ENCODE data around the gene POLR1H. TPM values are rescaled to one million over a fixed set of nuclear protein-coding genes. Genes with fewer than 3 reads are reported as not detected.

Gene POLR1H
- total RNA-seq, 1 experiment from 2014 or later = 31.9 TPM

GRCh38 chr6:30060606-30061091 lies 416 bp upstream of the POLR1H start:
- peak overlapping the region; percentile 63 for H3K9ac ChIP-seq (ENCODE audit: extremely low read depth, insufficient read length, low read length)
- no peaks in the 10 kb centered on the region; a peak in 1 of 5 replicates for H3K9me3 Mint-ChIP-seq
- peak overlapping the region; percentile 30; the same call in 1 of the 2 replicates for H3K14ac ChIP-seq (ENCODE audit: insufficient read depth, low read length)
- peaks cover 16% of the 10 kb centered on the region for H3K23me2 ChIP-seq (ENCODE audit: insufficient read length, low read depth, low read length, poor library complexity, severe bottlenecking)
- peak overlapping the region; percentile 63 for H4K5ac ChIP-seq (ENCODE audit: insufficient read length, low read depth, low read length)
- H2AFZ ChIP-seq (ENCODE audit: low read length) = peak overlapping the region; percentile 12
- no peaks in the 10 kb centered on the region for H4K20me1 ChIP-seq (ENCODE audit: control insufficient read depth, insufficient read depth, insufficient read length)
- H3K79me1 ChIP-seq (ENCODE audit: insufficient read depth, low read depth, low read length, poor library complexity, severe bottlenecking) = no peaks in the 10 kb centered on the region
- peaks cover 8 to 16% of the 10 kb centered on the region in 2 experiments for H3K4me1 Mint-ChIP-seq
- no peak overlapping the region for H4K8ac ChIP-seq (replicated peaks; ENCODE audit: insufficient read length, low read depth, low read length)
- no peak overlapping the region for H2BK120ac ChIP-seq (ENCODE audit: low read depth, low read length, poor library complexity, severe bottlenecking)
- H3K27ac ChIP-seq (ENCODE audit: insufficient read length, low read depth, low read length) = no peak overlapping the region
- peak overlapping the region; percentile 76 to 98 (median 98) for H3K27ac Mint-ChIP-seq
- no peak overlapping the region; the same call in 1 of the 2 replicates for H3K4ac ChIP-seq (ENCODE audit: low read depth, low read length)
- no peak overlapping the region for H3T11ph ChIP-seq (ENCODE audit: low read length)
- H3K4me2 ChIP-seq (ENCODE audit: insufficient read depth, insufficient read length, low read length) = peak overlapping the region; percentile 86
- no peaks in the 10 kb centered on the region for H3K9me3 ChIP-seq (ENCODE audit: control insufficient read depth, low read depth, low read length)
- H3K79me2 ChIP-seq (ENCODE audit: insufficient read depth, low read length) = no peaks in the 10 kb centered on the region
- H2BK15ac ChIP-seq (ENCODE audit: low read depth, low read length) = no peak overlapping the region
- H3K56ac ChIP-seq (ENCODE audit: insufficient read length, low read depth, low read length) = no peak overlapping the region
- no peak overlapping the region for H3K23ac ChIP-seq (ENCODE audit: insufficient read length, low read depth, low read length)
- peak overlapping the region; percentile 95 to 97 for H3K4me3 Mint-ChIP-seq
- no peak overlapping the region for H2BK5ac ChIP-seq (ENCODE audit: insufficient read length, low read length)
- H2BK20ac ChIP-seq (ENCODE audit: low read depth, low read length, poor library complexity, severe bottlenecking) = no peak overlapping the region
- DNase-seq = no peak
- H3K27me3 ChIP-seq (ENCODE audit: insufficient read depth, low read length) = no peaks in the 10 kb centered on the region
- no peak overlapping the region for H2BK12ac ChIP-seq (ENCODE audit: insufficient read length, low read depth, low read length)
- TF ChIP-seq CTCF (conservative IDR thresholded peaks at IDR 0.05) = no peak
- 0 out of 2 replicates have a peak, but pooled peaks cover 4% of the 10 kb centered on the region for H3K4me1 ChIP-seq (ENCODE audit: insufficient read depth, low read length)
- no peak overlapping the region for H4K91ac ChIP-seq (ENCODE audit: insufficient read length, low read depth, low read length)
- peaks cover 1 to 10% (median 10%) of the 10 kb centered on the region in 3 experiments; a peak in 6 of 7 replicates for H3K36me3 Mint-ChIP-seq (ENCODE audit: insufficient read depth in 1 of 3, low read depth in 3 of 3)
- H3K18ac ChIP-seq (ENCODE audit: insufficient read length, low read depth, low read length) = peak overlapping the region; percentile 77
- no CpG with 5 or more reads among the region's 24 CpGs for WGBS (ENCODE audit: extremely low coverage, insufficient read length, low lambda C conversion rate)
- no peak overlapping the region for H2AK5ac ChIP-seq (ENCODE audit: insufficient read length, low read length)
- no peaks in the 10 kb centered on the region for H3K27me3 Mint-ChIP-seq (ENCODE audit: low read depth)

Measured in H9 (cell line).